Dedifferentiated amniotic fluid mesenchymal stem cell (primary cell): ENCODE measurements around the gene EEFSEC.

ENCODE experiments used
- DNase-seq: peaks from one replicate; pipeline ENCODE4 v3.0.0-alpha.2; 2016; ENCODE audit errors: extremely low spot score

EEFSEC gene

DNA sequence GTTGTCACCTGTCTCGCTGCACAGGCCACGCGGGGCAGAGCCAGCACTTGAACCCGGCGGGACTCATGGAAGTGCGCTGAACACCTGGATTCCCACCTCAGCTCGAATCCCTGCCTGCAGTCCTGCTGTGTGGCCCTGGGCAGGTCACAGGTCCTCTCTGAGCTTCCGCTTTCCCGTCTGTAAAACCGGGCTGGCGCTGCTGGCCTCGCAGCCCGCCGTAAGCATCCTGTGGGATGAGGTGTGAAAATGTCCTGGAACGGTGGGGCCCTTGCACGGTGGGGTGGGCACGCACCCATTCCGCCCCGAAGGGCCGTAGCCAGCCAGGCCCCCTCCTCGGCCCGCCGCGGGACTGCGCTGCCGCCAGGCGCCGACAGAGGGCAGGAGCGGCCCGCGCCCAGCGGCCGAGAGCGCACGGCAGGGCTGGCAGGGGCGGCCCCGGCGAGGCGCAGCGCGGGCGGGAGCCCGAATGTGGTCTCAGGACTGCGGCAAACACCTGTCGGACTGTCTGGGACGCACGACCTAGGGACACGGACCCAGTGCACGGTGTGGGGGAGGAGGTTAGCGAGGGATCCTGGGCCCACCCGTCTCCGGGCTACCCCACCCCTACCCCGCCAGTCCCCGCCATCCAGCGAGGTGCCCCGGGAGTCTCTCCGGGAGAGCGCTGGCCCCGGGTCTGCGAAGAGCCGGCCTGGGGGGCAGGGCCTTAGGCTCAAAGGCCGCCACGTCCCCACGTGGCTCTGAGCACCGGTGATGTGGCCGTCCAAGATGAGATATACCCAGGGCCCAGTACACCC, 273.0 kb downstream of the EEFSEC start:
- DNase-seq, result no peak

- DNase-seq, result no peak
Measured at GRCh38 chr3:128427175-128427857, 274.0 kb downstream of the EEFSEC start.

GRCh38 chr3:128427872-128428822, 274.9 kb downstream of the EEFSEC start:
- DNase-seq, result no peak

DNA sequence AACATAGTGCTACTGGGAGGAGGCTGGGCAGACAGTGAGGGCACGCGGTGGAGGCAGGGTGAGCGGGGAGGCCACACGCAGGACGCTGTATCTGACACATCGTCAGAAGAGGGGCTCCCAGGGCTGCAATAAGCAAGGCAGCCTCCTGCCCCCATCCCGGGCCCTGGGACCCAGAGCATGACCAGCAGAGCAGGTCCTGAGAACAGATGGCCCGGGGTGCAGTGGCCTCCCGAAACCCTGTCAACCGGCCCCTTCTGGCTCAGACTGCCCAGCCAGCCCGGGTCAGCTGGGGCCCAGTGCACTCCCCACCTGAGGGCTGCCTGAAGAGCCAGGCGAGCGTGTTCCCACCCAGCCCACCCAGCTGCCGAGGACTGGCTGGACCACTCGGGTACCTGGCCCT, 276.0 kb downstream of the EEFSEC start:
- DNase-seq, result no peak

- DNase-seq, result no peak
Measured at GRCh38 chr3:128429751-128430150, 276.5 kb downstream of the EEFSEC start.

- no peak for DNase-seq
Measured at GRCh38 chr3:128430301-128430700, 277.0 kb downstream of the EEFSEC start.

DNA sequence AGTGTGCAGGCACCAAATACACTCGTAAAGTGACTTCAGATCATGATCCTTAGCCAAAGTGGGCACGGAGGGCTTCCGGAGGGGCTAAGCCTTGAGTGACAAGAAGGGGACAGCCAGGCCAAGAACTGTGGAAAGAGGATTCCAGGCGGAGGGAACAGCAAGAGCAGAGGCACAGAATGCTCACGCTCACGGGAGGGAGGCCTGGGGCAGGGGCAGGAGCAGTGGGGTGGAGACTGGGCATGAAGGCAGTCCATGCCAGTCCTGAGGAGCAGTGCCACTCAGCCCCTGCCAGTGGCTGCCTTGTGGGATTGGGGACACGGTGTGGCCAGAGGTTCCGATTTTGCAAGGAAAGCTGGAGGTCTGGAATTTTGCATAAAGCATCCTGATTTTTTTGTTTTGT, 277.4 kb downstream of the EEFSEC start:
- no peak for DNase-seq

- no peak for DNase-seq
Measured at GRCh38 chr3:128431803-128432300, 278.6 kb downstream of the EEFSEC start.

DNA sequence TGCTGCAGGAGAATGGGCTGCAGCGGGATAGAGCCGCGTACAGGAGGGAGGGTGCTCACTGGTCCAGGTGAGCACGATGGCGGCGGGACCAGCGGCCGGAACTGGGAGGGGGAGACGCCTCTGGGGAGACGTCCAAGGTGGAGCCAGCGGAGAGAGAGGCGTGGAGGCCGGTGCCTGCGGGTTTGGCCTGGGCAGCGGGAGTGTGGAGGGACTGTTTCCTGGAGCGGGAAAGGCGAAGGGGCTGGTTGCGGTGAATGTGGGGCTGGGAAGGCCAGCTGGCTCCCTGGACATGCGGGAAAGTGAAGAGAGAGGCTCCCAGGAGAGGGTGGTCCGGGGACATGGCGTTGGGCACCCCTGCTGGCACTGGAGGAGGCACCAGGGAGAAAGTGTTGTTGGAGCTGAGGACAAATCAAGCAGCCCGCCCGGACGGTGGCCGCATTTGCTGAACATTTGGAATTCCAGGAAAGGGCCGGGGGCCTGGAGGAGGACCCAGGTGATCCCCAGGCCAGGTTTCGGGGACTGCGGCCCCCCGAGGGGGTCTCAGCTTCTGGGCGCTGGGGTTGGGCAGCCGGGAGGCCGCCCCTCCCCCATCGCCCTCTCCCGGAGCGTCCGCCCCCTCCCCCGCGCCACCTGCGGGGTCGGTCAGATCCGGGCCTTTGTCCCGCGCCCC, 279.2 kb downstream of the EEFSEC start:
- no peak for DNase-seq

- DNase-seq, result no peak
Measured at GRCh38 chr3:128432971-128433836, 279.9 kb downstream of the EEFSEC start.

GRCh38 chr3:128433837-128434165, 280.5 kb downstream of the EEFSEC start:
- no peak for DNase-seq

- DNase-seq, result no peak
Measured at GRCh38 chr3:128434524-128434923, 281.2 kb downstream of the EEFSEC start.

- DNase-seq, result no peak
Measured at GRCh38 chr3:128435058-128435457, 281.8 kb downstream of the EEFSEC start.

DNA sequence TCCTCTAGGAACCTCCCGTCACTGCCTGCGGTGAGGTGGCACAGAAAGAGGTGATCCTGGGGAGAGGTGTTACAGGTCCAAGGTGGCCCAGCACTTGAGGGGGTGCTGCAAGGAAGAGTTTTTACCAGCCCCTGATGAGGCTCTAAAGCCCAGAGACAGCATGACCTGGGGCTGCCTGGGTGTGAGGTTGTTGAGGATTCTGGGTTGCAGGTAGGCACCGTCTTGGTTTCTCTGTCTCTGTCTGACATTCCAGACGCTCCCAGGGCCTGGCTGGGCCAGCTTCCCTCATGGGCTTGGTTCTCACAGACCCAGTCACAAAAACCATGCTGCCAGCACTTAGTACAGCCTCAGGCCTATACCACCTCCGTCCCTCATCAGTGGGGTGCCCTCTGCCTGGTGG, 282.3 kb downstream of the EEFSEC start:
- DNase-seq, result no peak

- DNase-seq, result no peak
Measured at GRCh38 chr3:128436214-128436613, 282.9 kb downstream of the EEFSEC start.

- no peak for DNase-seq
Measured at GRCh38 chr3:128438488-128439072, 285.3 kb downstream of the EEFSEC start.

- DNase-seq, result peak; percentile 38
Measured at GRCh38 chr3:128439226-128439625, 285.9 kb downstream of the EEFSEC start.

- no peak for DNase-seq
Measured at GRCh38 chr3:128442070-128442469, 288.8 kb downstream of the EEFSEC start.

GRCh38 chr3:128442949-128443348, 289.7 kb downstream of the EEFSEC start:
- DNase-seq, result no peak

- no peak for DNase-seq
Measured at GRCh38 chr3:128443771-128444170, 290.5 kb downstream of the EEFSEC start.
